HEK293 (cell line): ENCODE results near the gene ZHX3.

Experiments used
- CTCF ChIA-PET: fragments of 350-600 bp; formaldehyde crosslinking; extraction: SDS; loops from one replicate; lab custom pipeline; 2021; ENCODE audit warnings: antibody characterized with exemption; lab: Yijun Ruan, JAX
- POLR2A ChIA-PET: fragments of 300-600 bp; formaldehyde crosslinking; extraction: SDS; loops from one replicate; lab custom pipeline; 2020; ENCODE audit warnings: antibody characterized with exemption, inconsistent platforms; lab: Yijun Ruan, JAX
- H3K27ac ChIP-seq: fragments of 200-500 bp; sonication (Bioruptor generic); 2 replicates; pipeline ENCODE4 v1.5.1; 2014; ENCODE audit warnings: low read depth, low read length, control low read depth, inconsistent platforms; ENCODE audit errors: extremely low read depth
- H3K36me3 ChIP-seq, 2 experiments: fragments of 200-500 bp in 1 of 2; sonication (Bioruptor generic) in 1 of 2; 1 replicate in 1 of 2; 2 replicates in 1 of 2; pipeline ENCODE4 v1.5.1; 2014 to 2017; ENCODE audit warnings: inconsistent platforms in 2 of 2, low read length in 2 of 2; ENCODE audit not compliant: control insufficient read depth in 2 of 2, insufficient read depth in 1 of 2
- H3K4me1 ChIP-seq: fragments of 200-500 bp; sonication (Bioruptor generic); 2 replicates; pipeline ENCODE4 v1.5.1; 2014; ENCODE audit warnings: mild to moderate bottlenecking, low read length, inconsistent platforms; ENCODE audit not compliant: control insufficient read depth, insufficient read depth
- H3K4me3 ChIP-seq: 2 replicates; pipeline ENCODE4 v1.5.1; 2011; ENCODE audit warnings: low read depth, mild to moderate bottlenecking, control low read depth, low read length, moderate library complexity
- H3K9me3 ChIP-seq: fragments of 200-500 bp; sonication (Bioruptor generic); 2 replicates; pipeline ENCODE4 v1.5.1; 2014; ENCODE audit warnings: low read depth, low read length, inconsistent platforms; ENCODE audit not compliant: control insufficient read depth, insufficient read depth
- IKZF3 ChIP-seq: fragments of 450-650 bp; IDR thresholded peaks from 2 replicates; pipeline ENCODE4 v1.5.0; 2018; ENCODE audit warnings: missing biosample characterization, mild to moderate bottlenecking, missing genetic modification characterization, moderate library complexity
- INSM2 ChIP-seq: fragments of 450-650 bp; formaldehyde crosslinking; IDR thresholded peaks from 2 replicates; pipeline ENCODE4 v1.5.1; 2016; ENCODE audit warnings: missing biosample characterization, missing genetic modification characterization
- KLF16 ChIP-seq: fragments of 450-650 bp; formaldehyde crosslinking; IDR thresholded peaks from 2 replicates; pipeline ENCODE4 v1.5.1; 2017; ENCODE audit warnings: missing biosample characterization, missing genetic modification characterization
- MEIS1 ChIP-seq: sonication (generic); formaldehyde crosslinking; IDR thresholded peaks from 2 replicates; pipeline ENCODE4 v1.8.1; 2022; ENCODE audit warnings: missing genetic modification reagents, mild to moderate bottlenecking, borderline replicate concordance
- MZF1 ChIP-seq: fragments of 450-650 bp; formaldehyde crosslinking; IDR thresholded peaks from 2 replicates; pipeline ENCODE4 v1.5.1; 2017; ENCODE audit warnings: missing biosample characterization, missing genetic modification characterization, borderline replicate concordance
- SCRT1 ChIP-seq: fragments of 450-650 bp; formaldehyde crosslinking; IDR thresholded peaks from 2 replicates; pipeline ENCODE4 v1.5.1; 2016; ENCODE audit warnings: missing biosample characterization, missing genetic modification characterization, borderline replicate concordance
- WT1 ChIP-seq: fragments of 450-650 bp; formaldehyde crosslinking; IDR thresholded peaks from 2 replicates; pipeline ENCODE4 v1.5.1; 2016; ENCODE audit warnings: missing biosample characterization, missing genetic modification characterization
- YY2 ChIP-seq: fragments of 450-650 bp; formaldehyde crosslinking; IDR thresholded peaks from 2 replicates; pipeline ENCODE4 v1.5.1; 2016; ENCODE audit warnings: missing biosample characterization, missing genetic modification characterization
- ZFP37 ChIP-seq: fragments of 450-650 bp; formaldehyde crosslinking; IDR thresholded peaks from 2 replicates; pipeline ENCODE4 v1.5.1; 2016; ENCODE audit warnings: missing biosample characterization, missing genetic modification characterization
- ZNF138 ChIP-seq: fragments of 450-650 bp; formaldehyde crosslinking; IDR thresholded peaks from 2 replicates; pipeline ENCODE4 v1.5.1; 2016; ENCODE audit warnings: missing biosample characterization, missing genetic modification characterization, borderline replicate concordance
- ZNF140 ChIP-seq: fragments of 450-650 bp; formaldehyde crosslinking; IDR thresholded peaks from 2 replicates; pipeline ENCODE4 v1.5.1; 2016; ENCODE audit warnings: missing biosample characterization, missing genetic modification characterization
- ZNF221 ChIP-seq: fragments of 450-650 bp; formaldehyde crosslinking; IDR thresholded peaks from 2 replicates; pipeline ENCODE4 v1.5.1; 2017; ENCODE audit warnings: missing biosample characterization, missing genetic modification characterization, borderline replicate concordance
- ZNF292 ChIP-seq: fragments of 450-650 bp; formaldehyde crosslinking; IDR thresholded peaks from 2 replicates; pipeline ENCODE4 v1.5.1; 2016; ENCODE audit warnings: low read depth, missing biosample characterization, missing genetic modification characterization, borderline replicate concordance
- ZNF335 ChIP-seq: fragments of 450-650 bp; formaldehyde crosslinking; conservative IDR thresholded peaks from 2 replicates; pipeline ENCODE4 v1.5.1; 2016; ENCODE audit warnings: missing biosample characterization, missing genetic modification characterization
- ZNF530 ChIP-seq: fragments of 450-650 bp; formaldehyde crosslinking; IDR thresholded peaks from 2 replicates; pipeline ENCODE4 v1.5.1; 2016; ENCODE audit warnings: low read depth, missing biosample characterization, missing genetic modification characterization
- ZNF558 ChIP-seq: fragments of 450-650 bp; formaldehyde crosslinking; IDR thresholded peaks from 2 replicates; pipeline ENCODE4 v1.5.1; 2016; ENCODE audit warnings: missing biosample characterization, missing genetic modification characterization
- ZNF600 ChIP-seq: fragments of 450-650 bp; formaldehyde crosslinking; IDR thresholded peaks from 2 replicates; pipeline ENCODE4 v1.5.1; 2016; ENCODE audit warnings: missing biosample characterization, missing genetic modification characterization
- ZNF776 ChIP-seq: fragments of 450-650 bp; formaldehyde crosslinking; IDR thresholded peaks from 2 replicates; pipeline ENCODE4 v1.5.0; 2017; ENCODE audit warnings: missing biosample characterization, missing genetic modification characterization, borderline replicate concordance
- ZSCAN4 ChIP-seq: fragments of 450-650 bp; formaldehyde crosslinking; IDR thresholded peaks from 2 replicates; pipeline ENCODE4 v1.5.1; 2017; ENCODE audit warnings: missing biosample characterization, missing genetic modification characterization
- TF ChIP-seq, protein P1 (sequence below): fragments of 450-650 bp; formaldehyde crosslinking; IDR thresholded peaks from 2 replicates; pipeline ENCODE4 v1.5.1; 2016; ENCODE audit warnings: missing biosample characterization, missing genetic modification characterization
- TF ChIP-seq, protein P2 (sequence below): sonication (generic); formaldehyde crosslinking; IDR thresholded peaks from 2 replicates; pipeline ENCODE4 v1.8.1; 2022; ENCODE audit warnings: mild to moderate bottlenecking, moderate library complexity, missing genetic modification reagents
- TF ChIP-seq, protein P3 (sequence below): fragments of 450-650 bp; formaldehyde crosslinking; IDR thresholded peaks from 2 replicates; pipeline ENCODE4 v1.5.1; 2016; ENCODE audit warnings: missing biosample characterization, missing genetic modification characterization

The ZHX3 gene

DNA sequence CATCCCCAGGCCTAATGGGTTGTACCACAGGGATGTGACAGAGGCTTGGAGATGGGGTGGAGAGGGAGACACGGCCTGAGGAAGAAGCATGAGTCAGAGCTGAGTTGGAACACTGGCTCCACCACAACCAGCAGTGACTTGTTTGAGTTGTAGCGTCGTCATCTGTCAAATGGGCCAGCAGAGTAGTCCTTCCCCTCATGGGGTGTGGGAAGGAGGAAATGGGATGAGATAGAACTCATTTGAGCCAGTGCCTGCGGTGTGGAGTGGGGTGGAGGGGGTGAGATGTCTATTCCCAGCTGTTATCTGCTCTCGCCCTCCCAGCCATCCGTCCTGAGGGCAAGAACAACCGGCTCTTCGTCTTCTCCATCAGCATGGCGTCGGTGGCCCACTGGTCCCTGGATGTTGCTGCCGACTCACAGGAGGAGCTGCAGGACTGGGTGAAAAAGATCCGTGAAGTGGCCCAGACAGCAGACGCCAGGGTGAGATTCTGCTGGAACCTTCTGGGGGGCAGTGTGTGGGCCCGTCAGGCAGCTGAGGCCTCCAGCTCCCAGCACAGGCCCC lies 147.7 kb downstream of the ZHX3 start:
- H3K27ac ChIP-seq: no peak overlapping the region
- TF ChIP-seq, protein P1, sequence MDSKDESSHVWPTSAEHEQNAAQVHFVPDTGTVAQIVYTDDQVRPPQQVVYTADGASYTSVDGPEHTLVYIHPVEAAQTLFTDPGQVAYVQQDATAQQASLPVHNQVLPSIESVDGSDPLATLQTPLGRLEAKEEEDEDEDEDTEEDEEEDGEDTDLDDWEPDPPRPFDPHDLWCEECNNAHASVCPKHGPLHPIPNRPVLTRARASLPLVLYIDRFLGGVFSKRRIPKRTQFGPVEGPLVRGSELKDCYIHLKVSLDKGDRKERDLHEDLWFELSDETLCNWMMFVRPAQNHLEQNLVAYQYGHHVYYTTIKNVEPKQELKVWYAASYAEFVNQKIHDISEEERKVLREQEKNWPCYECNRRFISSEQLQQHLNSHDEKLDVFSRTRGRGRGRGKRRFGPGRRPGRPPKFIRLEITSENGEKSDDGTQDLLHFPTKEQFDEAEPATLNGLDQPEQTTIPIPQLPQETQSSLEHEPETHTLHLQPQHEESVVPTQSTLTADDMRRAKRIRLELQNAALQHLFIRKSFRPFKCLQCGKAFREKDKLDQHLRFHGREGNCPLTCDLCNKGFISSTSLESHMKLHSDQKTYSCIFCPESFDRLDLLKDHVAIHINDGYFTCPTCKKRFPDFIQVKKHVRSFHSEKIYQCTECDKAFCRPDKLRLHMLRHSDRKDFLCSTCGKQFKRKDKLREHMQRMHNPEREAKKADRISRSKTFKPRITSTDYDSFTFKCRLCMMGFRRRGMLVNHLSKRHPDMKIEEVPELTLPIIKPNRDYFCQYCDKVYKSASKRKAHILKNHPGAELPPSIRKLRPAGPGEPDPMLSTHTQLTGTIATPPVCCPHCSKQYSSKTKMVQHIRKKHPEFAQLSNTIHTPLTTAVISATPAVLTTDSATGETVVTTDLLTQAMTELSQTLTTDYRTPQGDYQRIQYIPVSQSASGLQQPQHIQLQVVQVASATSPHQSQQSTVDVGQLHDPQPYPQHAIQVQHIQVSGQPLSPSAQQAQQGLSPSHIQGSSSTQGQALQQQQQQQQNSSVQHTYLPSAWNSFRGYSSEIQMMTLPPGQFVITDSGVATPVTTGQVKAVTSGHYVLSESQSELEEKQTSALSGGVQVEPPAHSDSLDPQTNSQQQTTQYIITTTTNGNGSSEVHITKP (tag by site-specific recombination): no peak
- 0 out of 2 replicates have a peak, but pooled peaks have one; percentile 37 for TF ChIP-seq ZNF600 (tag by site-specific recombination)
- TF ChIP-seq, all 188 proteins: peak for 1
- POLR2A ChIA-PET: no interaction called here
- CTCF ChIA-PET: interaction anchor here (0.6 to 4.2 kb wide), 4 partner anchors 13 to 169 kb away, joined by 3 to 106 read pairs (median 5); partner anchors contain the start of gene LPIN3
- Histone ChIP-seq H3K4me1 (no peaks in the 10 kb centered on the region), H3K4me3 (no peak overlapping the region), H3K9me3 (no peaks in the 10 kb centered on the region), H3K36me3 (peaks cover 0 to 98% of the 10 kb centered on the region in 2 experiments; a peak in 2 of 3 replicates)

- no peaks in the 10 kb centered on the region for H3K9me3 ChIP-seq
- ChIA-PET POLR2A (no interaction called here), CTCF (interaction anchor here (0.6 to 1.4 kb wide), 5 partner anchors 13 to 171 kb away, joined by 3 to 6 read pairs (median 3); partner anchors contain the start of gene LPIN3)
- no peak overlapping the region for H3K27ac ChIP-seq
- H3K4me3 ChIP-seq: no peak overlapping the region
- no peaks in the 10 kb centered on the region for H3K4me1 ChIP-seq
- H3K36me3 ChIP-seq: peaks cover 0 to 98% of the 10 kb centered on the region in 2 experiments; a peak in 2 of 3 replicates
- no peak for TF ChIP-seq SCRT1
- TF ChIP-seq ZSCAN4 (tag by site-specific recombination): no peak
- TF ChIP-seq YY2: no peak
- TF ChIP-seq, protein P2, sequence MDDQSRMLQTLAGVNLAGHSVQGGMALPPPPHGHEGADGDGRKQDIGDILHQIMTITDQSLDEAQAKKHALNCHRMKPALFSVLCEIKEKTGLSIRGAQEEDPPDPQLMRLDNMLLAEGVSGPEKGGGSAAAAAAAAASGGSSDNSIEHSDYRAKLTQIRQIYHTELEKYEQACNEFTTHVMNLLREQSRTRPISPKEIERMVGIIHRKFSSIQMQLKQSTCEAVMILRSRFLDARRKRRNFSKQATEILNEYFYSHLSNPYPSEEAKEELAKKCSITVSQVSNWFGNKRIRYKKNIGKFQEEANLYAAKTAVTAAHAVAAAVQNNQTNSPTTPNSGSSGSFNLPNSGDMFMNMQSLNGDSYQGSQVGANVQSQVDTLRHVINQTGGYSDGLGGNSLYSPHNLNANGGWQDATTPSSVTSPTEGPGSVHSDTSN: no peak
- TF ChIP-seq ZNF140: no peak
- no peak for TF ChIP-seq ZNF776
- no peak for TF ChIP-seq IKZF3
- TF ChIP-seq ZNF138: no peak
- no peak for TF ChIP-seq INSM2 (tag by site-specific recombination)
- no peak for TF ChIP-seq ZNF335 (tag by site-specific recombination)
- TF ChIP-seq ZNF221 (tag by site-specific recombination): no peak
- TF ChIP-seq, protein P3, sequence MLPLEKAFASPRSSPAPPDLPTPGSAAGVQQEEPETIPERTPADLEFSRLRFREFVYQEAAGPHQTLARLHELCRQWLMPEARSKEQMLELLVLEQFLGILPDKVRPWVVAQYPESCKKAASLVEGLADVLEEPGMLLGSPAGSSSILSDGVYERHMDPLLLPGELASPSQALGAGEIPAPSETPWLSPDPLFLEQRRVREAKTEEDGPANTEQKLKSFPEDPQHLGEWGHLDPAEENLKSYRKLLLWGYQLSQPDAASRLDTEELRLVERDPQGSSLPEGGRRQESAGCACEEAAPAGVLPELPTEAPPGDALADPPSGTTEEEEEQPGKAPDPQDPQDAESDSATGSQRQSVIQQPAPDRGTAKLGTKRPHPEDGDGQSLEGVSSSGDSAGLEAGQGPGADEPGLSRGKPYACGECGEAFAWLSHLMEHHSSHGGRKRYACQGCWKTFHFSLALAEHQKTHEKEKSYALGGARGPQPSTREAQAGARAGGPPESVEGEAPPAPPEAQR (tag by site-specific recombination): no peak
- TF ChIP-seq MZF1: no peak
- no peak for TF ChIP-seq ZNF530 (tag by site-specific recombination)
- no peak for TF ChIP-seq ZNF558 (tag by site-specific recombination)
- no peak for TF ChIP-seq ZNF292 (tag by site-specific recombination)
- no peak for TF ChIP-seq ZFP37
- TF ChIP-seq MEIS1 (CRISPR knock-in tag): no peak
- TF ChIP-seq WT1 (tag by site-specific recombination): no peak
- TF ChIP-seq KLF16 (tag by site-specific recombination): no peak
Measured at GRCh38 chr20:41169162-41169690, 148.3 kb downstream of the ZHX3 start.
